Omental fat pad (tissue), 4 donors: Measurements from ENCODE around the gene CLNS1A. TPM values are rescaled to one million over a fixed set of nuclear protein-coding genes. Genes with fewer than 3 reads are reported as not detected.

ENCODE experiments used
- ATAC-seq: fragments of 150-250 bp; one replicate; pipeline ENCODE4 v1.9.1; 2016; ENCODE audit warnings: mild to moderate bottlenecking, moderate library complexity; ENCODE audit not compliant: low FRiP score
- DNase-seq: peaks from one replicate; pipeline ENCODE4 v3.0.0-alpha.2; 2019; ENCODE audit warnings: low spot score
- total RNA-seq, 4 donors: library from RNA; depleted of rRNA; stranded (reverse); fragments of >200 nt; gene quantifications; one replicate each; pipeline ENCODE4 v1.1.0, GENCODE V29; 2016
- TF ChIP-seq, protein P1 (sequence below), 3 donors: fragments of 450-650 bp; IDR thresholded peaks; one replicate each; pipeline ENCODE4 v1.5.1; 2016 to 2017; ENCODE audit warnings: antibody characterized with exemption in 3 of 3, mild to moderate bottlenecking in 3 of 3, moderate library complexity in 2 of 3

CLNS1A gene
- total RNA-seq, 4 donors from 2014 or later: 34.7 to 104 (median 75.5) TPM

GRCh38 chr11:77619576-77620198 is 17.9 kb downstream of the CLNS1A start:
- DNase-seq (no peak), ATAC-seq (no peak)
- TF ChIP-seq, protein P1, sequence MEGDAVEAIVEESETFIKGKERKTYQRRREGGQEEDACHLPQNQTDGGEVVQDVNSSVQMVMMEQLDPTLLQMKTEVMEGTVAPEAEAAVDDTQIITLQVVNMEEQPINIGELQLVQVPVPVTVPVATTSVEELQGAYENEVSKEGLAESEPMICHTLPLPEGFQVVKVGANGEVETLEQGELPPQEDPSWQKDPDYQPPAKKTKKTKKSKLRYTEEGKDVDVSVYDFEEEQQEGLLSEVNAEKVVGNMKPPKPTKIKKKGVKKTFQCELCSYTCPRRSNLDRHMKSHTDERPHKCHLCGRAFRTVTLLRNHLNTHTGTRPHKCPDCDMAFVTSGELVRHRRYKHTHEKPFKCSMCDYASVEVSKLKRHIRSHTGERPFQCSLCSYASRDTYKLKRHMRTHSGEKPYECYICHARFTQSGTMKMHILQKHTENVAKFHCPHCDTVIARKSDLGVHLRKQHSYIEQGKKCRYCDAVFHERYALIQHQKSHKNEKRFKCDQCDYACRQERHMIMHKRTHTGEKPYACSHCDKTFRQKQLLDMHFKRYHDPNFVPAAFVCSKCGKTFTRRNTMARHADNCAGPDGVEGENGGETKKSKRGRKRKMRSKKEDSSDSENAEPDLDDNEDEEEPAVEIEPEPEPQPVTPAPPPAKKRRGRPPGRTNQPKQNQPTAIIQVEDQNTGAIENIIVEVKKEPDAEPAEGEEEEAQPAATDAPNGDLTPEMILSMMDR (IDR thresholded peaks at IDR 0.05): peak in 1 of 3 donors; percentile 28

GRCh38 chr11:77617892-77618291 is 19.7 kb downstream of the CLNS1A start:
- ATAC-seq: no peak
- DNase-seq: no peak
- TF ChIP-seq, protein P1 (IDR thresholded peaks at IDR 0.05): no peak

GRCh38 chr11:77611921-77612320 is 25.7 kb downstream of the CLNS1A start:
- TF ChIP-seq, protein P1 (IDR thresholded peaks at IDR 0.05): no peak
- no peak for DNase-seq
- ATAC-seq: no peak

- DNase-seq (no peak), ATAC-seq (no peak)
- TF ChIP-seq, protein P1 (IDR thresholded peaks at IDR 0.05): no peak
Measured at GRCh38 chr11:77609234-77609633, 28.4 kb downstream of the CLNS1A start.

DNA sequence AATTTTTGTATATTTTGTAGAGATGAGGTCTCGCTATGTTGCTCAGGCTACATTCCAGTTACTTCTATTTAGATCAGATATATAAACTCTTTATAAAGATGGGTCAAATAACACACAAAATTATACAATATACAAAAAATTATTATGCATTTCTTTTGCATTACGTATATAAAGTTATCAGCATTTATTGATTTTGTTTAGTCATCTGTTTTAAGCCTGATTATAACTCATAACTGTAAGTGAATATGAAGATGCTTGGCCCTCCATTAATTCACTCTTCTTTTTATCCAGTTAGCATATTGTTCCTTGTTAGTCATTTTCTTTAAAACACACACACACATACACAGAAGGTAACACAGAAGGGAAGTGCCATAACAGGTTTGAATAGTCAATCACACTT is 33.3 kb downstream of the CLNS1A start:
- ATAC-seq (no peak), DNase-seq (no peak)
- TF ChIP-seq, protein P1 (IDR thresholded peaks at IDR 0.05): no peak

GRCh38 chr11:77602381-77603088 is 35.1 kb downstream of the CLNS1A start:
- DNase-seq (no peak), ATAC-seq (peak; percentile 92)
- TF ChIP-seq, protein P1 (IDR thresholded peaks at IDR 0.05): no peak

DNA sequence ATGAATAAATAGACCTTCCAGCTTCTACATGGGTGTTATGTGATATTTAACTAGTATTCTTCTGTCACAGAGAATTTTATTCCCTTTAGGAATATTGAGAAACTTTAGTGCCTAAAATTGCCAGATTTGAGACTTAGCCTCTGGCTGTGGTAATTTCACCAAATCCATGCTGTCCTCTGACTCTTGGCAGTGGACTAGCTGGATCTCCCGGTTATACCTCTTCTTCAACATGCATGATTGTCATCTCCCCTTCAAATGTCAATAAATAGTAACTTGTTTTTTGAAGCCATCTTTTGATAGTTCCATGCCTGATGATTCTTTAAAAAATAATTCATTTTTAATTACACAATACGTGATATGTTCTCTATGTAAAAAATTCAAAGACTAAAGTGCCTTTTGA is 39.4 kb downstream of the CLNS1A start:
- TF ChIP-seq, protein P1 (IDR thresholded peaks at IDR 0.05): no peak
- no peak for ATAC-seq

More for the DNA sequence above, 39.4 kb downstream of the CLNS1A start:
- DNase-seq: no peak
